ENCODE results near the gene GPR183.

Gene GPR183

DNA sequence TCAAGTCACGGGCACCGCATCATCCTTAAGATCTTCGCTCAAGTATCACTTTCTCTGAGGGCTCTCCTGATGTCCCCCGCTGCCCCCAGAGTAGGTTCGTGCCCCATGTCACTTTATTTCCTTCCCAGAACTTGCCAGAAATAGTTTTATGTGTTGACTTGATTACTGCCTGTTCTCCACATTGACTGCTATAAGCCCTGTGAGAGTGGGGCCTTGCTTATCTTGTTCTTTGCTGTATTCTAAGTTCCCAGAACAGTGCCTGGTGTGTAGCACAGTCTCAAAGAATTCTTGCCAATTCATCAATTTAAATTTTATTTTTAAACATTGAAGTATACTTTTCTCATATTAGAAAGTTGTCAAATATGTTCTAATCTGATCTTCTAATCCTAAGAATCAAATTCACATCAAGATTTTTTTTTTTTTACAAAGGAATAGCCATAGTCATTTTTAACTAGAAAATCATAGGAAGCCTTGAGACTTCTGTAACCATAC, 32.1 kb upstream of the GPR183 start:
- no peak for DNase-seq (ENCODE audit: low read depth)

DNA sequence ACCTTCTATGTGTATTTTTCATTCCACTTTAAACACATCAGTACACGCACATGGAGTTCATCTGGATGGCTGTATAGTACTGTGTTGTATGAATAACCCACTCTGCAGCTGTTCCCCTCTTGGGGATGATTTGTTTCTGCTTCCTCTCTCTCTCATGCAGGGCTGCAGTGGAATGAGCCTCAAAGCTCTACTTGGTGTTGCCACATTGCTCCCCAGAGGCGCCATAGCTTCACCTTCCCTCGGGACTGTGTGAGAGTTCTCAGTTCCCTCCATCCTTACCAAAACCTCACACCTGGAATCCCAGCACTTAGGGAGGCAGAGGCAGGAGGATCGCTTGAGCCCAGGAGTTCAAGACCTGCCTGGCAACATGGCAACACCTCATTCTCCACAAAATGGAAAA, 28.4 kb upstream of the GPR183 start:
- no peak for DNase-seq (ENCODE audit: low read depth)

DNA sequence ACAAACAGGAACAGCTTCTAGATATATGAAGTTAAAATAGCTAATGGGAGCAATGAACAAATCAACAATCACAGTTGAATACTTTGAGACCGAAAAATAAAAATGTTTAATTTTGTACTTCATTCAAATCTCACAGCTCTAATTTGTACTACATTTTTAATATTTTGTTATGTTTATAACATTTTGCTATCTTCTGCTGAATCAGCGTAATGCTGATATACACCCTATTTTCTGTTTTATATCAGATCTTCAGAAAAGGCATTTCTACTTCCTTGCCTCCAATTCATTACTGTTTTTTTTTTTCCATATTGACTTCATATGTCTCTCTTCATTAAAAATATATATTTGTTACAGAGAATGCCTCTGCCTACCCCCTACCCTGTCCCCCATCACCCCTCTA, 27.9 kb upstream of the GPR183 start:
- no peak for DNase-seq (ENCODE audit: low read depth)

DNA sequence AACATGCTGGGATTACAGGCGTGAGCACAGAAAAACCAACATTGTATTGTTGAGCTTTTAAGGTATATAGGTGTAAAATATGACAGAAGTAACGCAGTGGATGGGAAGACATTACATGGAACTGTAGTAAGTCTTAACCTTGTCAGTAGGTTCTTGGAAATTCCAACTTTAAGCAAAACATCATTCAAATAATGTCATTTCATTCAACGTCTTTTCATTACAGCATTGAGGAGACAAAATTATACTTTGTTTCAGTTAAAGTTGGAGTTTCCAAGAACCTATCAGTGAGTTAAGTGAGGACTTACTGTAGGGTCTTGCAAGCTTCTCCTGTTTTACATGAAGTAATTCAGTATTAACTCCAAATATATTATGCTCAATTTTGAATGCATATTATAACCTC, 27.0 kb upstream of the GPR183 start:
- DNase-seq (ENCODE audit: low read depth): no peak

DNA sequence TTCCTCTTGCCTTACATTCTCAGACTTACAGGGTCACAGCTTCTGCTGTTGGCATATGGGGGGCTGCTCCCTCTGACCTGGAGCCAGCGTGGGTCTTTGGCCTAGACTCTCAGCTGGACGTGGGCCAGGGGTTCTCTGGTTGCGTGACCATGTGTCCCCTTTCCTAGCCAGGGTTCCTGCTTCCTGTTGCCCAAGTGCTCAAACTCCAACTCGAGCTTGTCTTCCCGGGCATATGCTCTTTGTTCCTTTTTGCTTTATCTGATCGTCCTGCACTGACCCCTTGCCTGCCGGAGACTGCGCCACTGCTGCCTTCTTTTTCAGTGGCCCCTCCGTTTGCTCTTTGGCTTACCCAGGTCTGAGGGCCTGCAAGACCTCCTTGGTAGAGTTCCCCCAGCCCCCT, 25.3 kb upstream of the GPR183 start:
- DNase-seq (ENCODE audit: low read depth): no peak

DNA sequence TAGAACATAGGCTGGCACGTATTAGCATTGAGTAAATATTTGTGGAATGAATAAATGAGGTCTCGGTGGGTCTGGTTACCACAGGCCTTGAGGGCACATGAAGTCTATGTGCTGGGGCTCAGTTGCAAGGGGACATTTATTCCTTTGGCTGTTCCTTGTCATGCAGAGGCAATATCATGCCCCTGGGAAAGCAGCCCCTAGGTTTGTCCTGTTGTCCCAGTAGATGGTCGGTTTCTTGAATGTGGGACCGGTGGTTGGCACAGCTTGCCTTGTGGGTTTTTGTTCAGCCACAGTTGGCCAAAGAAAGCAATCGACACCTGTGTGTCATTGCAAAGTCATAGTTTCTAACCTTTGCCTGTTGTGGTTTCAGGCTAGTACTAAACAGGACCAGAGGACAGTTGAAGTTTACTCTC, 24.7 kb upstream of the GPR183 start:
- DNase-seq (ENCODE audit: low read depth): no peak

DNA sequence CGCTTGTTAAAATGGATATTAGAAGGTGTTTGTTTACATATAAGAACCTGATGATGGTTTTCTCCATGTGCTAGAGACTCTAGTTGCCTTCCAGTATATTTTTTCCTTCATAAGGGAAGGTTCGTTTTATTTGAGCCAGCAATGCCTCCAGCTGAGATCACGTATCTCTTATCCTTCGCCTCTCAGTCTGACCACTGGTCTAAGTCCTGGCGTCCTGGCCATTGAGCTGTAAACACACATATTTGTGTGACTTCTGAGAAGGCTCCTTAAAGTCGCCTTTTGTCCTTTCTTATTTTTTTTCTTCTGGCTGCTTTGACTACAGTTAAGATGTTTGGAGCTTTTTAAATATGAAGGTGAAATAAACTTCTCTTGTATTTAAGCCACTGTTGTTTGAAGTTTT, 23.7 kb upstream of the GPR183 start:
- no peak for DNase-seq (ENCODE audit: low read depth)

DNA sequence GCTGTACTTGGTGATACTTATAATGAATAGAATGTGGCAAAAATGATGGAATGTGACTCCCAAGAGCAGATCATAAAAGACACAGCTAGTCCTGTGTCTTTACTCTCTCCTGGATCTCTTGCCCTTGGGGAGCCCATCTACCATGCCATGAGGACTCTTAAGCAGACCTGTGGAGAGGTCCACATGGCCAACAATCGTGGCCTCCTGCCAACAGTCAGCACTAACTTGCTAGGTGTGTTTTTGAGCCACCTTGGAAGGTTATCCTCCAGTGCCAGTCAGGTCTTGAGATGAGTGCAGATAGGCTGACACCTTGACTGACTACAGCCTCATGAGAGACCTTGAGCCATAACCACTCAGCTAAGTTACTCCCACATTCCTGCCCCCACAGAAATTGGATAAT, 22.3 kb upstream of the GPR183 start:
- DNase-seq (ENCODE audit: low read depth): no peak

DNA sequence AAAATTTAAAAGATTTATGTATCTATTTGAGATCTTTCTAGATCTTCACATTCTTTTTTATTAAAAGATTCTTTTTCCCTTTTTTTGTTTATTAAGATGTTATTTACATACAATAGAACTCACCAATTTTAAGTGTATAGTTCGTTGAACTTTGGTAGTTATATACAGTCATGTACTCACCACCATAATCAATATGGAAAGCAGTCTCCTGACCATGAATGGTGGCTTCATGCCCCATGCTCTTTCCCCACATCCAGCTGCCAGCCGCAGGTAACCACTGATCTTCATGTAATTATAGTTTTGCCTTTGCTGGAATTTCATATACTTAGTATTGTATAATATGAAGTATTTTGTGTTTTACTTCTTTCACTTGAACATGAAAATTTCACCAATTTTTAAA, 20.6 kb upstream of the GPR183 start:
- DNase-seq (ENCODE audit: low read depth): no peak

DNA sequence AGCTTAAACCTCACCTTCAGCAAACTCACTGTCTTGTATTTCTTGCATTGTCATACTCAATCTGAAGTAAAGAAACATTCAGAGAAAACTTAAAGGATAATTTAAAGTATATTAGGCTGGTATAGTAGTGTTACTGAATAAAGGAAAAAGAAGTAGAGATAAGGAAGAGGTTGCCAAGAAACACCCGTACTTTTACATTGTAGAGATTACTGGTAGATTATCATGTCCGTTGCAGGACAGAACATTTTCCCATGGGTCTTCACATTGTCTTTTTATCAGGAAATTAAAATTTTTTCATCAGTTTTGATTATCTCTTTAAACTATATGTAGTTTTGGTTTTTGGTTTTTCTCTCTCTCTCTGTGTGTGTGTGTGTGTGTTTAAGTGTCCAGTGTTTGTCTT, 19.9 kb upstream of the GPR183 start:
- no peak for DNase-seq (ENCODE audit: low read depth)

DNA sequence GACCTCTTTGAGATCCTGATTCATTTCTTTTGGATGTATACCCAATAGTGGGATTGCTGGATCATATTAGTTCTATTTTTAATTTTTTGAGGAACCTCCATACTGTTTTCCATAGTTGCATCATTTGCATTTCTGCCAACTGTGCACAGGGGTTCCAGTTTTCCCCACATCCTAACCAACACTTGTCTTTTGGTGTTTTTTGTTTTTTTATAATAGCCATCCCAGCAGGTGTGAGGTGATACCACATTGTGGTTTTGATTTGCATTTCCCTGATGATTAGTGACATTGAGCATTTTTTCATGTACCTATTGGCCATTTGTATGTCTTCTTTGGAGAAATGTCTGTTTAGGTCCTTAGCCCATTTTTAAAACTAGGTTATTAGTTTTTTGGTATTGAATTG, 18.8 kb upstream of the GPR183 start:
- no peak for DNase-seq (ENCODE audit: low read depth)

DNA sequence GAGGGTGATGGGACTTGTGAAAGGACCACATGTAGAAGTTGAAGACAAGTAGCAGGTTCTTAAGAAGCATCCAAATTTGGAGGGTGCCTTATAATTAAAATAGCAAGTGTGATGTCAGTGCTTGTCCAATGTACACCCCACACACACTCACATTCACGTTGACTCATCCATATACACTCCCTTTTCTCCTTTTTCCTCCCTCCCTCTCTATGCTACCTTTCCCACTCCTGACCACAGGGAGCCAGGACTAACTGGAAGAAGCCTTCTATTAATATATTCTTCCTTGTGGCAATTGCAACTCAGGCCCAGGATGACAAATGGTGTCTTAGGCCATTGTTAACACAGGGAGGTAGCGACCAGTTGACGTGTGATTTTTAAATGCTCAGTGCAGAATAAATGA, 16.3 kb upstream of the GPR183 start:
- no peak for DNase-seq (ENCODE audit: low read depth)

DNA sequence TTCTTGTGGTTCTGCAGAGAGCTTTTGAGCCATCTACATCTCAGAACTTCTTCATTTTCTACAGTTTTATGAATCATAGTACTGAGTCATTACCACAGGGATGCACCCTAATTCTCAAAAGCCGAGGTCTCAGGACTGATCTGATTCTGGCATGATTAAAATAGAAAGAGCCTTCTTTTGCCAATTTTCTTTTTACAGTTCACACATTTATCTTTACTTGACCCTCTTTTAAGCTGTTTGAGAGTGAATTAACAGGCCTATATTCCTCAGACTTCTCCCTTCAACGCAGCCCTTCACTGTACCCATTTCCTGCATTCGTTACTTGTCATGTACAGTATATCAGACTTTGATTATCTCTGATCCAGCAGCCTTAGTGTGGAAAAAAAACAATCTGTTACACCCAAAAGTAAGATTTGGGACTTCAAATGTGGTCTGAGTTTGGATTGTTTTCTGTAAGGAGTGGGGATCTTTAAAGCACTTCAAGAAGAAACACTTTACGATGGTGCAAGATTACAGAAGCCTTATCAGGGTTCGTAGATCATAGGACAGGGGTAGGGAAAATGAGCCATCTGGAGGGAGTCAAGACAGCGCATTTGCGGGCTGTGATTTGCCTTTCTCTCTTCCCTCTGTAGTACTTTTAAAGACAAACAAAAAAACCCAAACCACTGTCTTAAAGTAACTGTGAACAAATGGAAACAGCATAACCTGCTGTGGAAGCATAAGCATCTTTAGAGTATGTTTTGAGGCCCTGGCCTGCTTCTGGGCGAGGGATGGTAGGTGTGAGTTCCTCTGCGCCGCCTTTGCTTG, 15.3 kb upstream of the GPR183 start:
- no peak for DNase-seq (ENCODE audit: low read depth)

DNA sequence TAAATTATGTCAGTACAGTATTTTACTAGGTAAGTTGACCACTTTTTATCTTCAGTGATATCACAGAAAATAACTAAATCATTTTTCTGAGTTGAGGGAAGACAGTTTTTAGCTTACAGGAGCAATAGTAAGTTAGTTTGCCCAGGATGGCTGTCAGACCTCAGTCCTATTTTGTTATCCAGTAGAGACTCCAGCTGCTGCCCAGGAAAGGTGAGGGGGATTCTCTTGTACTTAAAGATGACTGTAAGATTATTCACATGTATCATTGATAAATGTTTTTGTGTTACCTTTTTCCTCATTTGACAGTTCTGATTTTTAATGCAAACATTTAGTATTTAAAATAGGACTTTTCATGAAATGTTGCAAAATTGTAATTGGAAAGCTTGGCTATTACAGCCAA, 14.5 kb upstream of the GPR183 start:
- no peak for DNase-seq (ENCODE audit: low read depth)

DNA sequence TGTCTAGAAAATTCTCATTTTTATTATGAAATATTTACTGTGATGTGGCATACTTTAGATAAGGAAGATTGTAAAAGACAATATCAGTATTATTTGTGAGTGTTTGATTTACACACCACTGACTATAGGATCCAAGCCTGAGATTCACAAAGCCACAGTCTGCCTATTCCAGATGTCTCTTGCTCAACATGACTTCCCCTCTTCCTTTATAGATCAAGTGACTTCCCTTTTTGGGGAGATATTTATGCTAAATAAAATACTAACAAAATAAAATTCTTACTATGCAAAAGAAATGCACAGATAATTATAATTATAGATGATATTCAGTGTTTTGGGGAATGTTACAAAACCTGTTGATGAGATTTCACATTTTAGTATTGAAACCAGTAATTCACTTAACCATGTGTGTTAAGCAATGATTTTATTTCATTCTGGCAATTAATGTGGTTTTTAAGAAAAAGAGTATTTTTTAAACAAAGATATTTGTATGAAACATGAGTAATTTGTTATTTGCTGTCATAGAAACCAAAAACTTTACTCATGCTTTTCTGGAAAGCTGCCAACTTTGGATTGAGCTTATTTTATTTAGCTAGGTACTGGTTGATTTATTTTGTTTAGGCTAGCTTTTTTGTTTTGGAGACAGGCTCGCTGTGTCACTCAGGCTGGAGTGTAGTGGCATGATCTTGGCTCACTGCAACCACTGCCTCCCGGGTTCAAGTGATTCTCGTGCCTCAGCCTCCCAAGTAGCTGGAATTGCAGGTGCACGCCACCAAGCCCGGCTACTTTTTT, 13.7 kb upstream of the GPR183 start:
- no peak for DNase-seq (ENCODE audit: low read depth)

DNA sequence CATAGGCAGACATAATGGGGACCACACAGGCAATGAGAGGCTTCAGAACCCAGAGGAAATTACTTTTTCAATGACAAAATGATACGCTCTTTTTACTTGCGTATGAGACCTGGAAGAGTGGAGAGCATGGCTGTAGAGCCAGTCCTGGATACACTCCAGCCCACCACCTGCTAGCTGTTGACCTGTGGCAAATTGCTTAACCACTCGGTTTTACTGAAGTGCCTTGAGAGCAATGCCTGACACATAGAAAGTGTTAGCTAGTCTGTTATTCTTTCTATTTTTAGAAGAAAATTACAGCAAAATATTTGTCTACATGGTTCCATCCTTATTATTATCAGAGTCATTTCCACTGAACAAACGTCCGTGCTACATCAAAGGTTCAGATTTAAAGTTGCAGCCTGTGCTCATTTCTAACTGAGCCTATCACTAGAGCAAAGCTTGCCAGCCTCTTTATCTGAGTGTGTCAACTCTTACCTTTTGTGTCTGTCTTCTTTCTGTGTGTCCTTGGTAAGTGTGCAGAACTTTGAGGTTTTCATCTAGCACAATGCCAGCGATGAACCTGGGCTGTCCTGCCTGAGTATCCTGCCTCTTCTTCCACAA, 9.6 kb upstream of the GPR183 start:
- DNase-seq (ENCODE audit: low read depth): no peak

DNA sequence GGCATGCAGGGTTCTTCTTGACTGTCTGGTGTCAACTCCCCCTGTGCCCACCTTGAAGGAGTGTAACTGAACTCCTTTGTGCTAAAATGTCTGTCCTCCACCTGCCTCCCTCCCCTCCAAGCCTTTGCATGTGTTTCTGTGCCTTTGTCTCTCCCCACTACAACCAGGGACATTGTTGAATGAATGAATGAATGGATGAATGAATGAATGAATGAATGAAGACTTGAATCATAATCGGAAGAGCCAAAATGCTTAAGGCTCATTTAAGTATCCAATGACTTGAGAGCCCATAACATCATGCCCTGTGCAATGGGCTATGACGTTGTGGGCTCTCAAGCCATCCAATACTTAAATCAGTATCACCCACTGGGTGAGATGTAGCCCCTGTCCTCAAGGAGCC, 9.0 kb upstream of the GPR183 start:
- DNase-seq (ENCODE audit: low read depth): no peak

DNA sequence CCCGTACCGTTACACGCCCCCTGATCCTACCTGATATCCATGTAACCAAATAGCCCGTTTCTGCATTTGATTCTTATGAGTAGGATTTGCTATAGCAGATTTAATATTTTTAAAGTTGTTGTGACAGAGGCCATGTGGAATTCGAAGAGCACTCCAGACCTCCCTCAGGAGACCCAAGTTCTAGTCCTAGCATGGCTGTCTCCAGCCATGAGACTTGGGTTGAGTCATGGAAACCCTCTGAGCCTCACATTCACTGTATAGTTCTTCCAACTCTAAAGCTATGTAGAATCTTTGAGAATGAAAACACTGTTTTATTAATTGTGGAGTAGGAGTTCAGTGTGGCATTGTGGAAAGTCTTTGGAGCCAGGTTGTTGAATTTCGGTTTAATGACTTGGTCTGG, 8.0 kb upstream of the GPR183 start:
- DNase-seq (ENCODE audit: low read depth): no peak

DNA sequence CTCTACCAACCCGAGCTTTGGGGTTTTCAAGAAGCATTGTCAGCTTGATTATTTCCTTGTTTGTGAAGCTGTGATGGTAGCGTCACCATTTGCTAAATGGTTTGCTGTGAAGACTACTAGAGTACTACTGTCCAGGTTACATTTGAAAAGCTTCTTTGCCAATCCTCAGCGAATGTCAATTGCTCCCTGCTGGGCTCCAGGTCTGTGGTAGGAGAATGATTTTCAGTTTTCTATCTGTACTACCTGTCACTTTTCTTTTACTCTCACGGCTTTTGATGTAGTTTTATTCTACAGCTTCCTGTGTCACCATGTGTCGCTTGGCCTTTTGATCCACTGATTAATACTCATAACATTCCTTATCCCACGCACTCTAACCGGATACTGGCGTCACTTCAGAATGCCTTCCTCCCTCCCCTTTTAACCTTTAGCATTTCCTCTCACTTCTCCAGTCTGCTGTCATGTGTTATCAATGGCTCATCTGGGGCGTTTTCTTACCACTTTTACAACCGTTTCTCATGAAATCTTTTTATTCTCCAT, 7.5 kb upstream of the GPR183 start:
- no peak for DNase-seq (ENCODE audit: low read depth)

DNA sequence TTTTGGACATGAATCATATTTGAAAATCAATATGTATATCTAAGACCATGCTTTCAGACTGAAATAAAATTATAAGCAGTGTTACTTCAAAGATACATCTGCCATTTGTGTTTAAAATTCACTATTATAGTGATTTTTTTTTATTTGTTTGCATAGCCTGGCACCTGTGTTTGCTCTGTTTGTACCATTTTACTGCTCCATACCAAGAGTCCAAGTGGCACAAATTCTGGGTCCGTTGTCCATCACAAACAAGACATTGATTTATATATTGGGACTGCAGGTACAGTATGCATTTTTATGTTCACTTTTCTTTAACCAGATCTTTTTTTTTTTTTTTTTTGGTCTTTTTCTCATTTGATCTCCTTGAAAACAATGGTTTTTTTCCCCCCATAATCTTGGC, 6.7 kb upstream of the GPR183 start:
- DNase-seq (ENCODE audit: low read depth): no peak

DNA sequence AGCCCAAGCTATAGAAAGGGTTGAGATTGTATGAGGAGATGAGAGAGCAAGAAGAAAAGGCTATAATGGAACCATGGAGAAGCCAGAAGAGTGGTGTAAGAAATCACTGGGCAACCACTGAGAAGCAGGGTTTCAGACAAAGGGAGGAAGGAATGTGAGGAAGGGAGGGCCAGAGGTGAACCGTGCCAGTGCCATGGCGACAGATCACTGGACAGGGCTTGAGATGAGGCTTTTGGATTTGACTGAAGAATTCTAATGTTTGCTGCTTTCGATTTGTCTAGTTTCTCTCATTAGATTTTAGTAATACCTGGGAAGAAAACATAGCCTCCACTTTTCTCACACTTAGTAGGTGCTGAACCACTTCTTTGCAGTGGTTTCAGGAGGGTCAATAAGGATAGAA, 6.3 kb upstream of the GPR183 start:
- DNase-seq (ENCODE audit: low read depth): no peak

DNA sequence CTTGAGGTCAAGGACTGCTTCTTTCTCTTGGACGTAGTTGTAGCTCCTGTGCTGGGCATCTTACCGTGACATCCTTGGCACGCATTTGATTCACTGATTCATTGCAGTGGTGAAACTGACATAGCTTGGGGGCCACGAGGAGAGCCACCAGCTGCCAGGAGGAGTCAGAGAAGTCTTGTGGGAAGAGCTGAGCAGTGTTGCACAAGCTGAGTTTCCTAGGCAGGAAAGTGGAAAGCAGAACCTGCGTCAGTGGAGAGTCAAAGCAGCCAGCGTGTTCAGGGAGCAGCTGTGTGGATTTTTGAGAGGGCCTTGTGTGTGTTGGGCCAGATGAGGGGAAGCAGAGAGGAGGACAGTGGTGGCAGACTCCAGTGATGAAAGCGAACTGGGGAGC, 5.3 kb upstream of the GPR183 start:
- no peak for DNase-seq (ENCODE audit: low read depth)
